WI38 (cell line): ENCODE data around the gene PCSK5.
"Not testable (repeated sequence)": the region's sequence is repeated elsewhere in the genome, so short reads cannot be mapped to it uniquely, and the experiment has no call there.

Experiments used
- H3K4me3 ChIP-seq: 2 replicates; pipeline ENCODE4 v1.5.1; 2011; ENCODE audit warnings: low read depth, mild to moderate bottlenecking, control low read depth, low read length
- TF ChIP-seq, protein P1 (sequence below): IDR thresholded peaks from 2 replicates; pipeline ENCODE4 v1.5.1; 2012; ENCODE audit warnings: low read depth, mild to moderate bottlenecking, control low read depth, low read length

The PCSK5 gene

DNA sequence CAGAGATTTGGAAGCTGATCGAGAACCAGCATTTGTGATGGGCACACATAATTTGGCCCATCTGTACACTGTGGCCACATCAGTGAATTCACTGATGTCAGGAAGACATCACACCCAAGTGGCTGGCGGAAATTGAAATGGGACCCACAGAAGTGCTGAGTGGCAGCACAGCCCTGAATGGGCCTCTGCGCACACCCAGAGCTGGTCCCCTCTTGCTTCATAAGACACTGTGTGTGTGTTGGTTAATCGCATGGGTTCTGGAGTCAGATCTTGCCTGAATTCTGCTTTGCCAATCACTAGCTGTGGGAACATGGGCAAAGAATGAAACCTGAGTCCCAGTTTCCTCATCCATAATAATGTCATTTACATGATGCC, 72.2 kb downstream of the PCSK5 start:
- no peak overlapping the region for H3K4me3 ChIP-seq
- TF ChIP-seq, protein P1, sequence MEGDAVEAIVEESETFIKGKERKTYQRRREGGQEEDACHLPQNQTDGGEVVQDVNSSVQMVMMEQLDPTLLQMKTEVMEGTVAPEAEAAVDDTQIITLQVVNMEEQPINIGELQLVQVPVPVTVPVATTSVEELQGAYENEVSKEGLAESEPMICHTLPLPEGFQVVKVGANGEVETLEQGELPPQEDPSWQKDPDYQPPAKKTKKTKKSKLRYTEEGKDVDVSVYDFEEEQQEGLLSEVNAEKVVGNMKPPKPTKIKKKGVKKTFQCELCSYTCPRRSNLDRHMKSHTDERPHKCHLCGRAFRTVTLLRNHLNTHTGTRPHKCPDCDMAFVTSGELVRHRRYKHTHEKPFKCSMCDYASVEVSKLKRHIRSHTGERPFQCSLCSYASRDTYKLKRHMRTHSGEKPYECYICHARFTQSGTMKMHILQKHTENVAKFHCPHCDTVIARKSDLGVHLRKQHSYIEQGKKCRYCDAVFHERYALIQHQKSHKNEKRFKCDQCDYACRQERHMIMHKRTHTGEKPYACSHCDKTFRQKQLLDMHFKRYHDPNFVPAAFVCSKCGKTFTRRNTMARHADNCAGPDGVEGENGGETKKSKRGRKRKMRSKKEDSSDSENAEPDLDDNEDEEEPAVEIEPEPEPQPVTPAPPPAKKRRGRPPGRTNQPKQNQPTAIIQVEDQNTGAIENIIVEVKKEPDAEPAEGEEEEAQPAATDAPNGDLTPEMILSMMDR, result no peak

DNA sequence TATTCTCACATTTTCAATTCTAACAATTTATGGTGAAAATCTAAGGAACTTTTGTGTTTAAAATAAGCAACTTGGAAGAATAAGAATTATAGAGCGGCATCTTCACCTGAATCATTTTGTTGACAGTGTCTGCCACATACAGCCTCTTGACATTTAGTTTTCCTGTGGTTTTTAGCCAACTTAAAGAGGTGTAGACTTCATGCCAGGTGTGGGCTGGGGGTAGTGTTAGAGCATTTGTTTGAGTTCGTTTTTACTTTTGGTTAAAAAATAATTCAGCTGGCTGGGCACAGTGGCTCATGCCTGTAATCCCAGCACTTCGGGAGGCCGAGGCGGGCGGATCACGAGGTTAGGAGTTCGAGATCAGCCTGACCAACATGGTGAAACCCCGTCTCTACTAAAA, 72.8 kb downstream of the PCSK5 start:
- H3K4me3 ChIP-seq, result not testable (repeated sequence)

DNA sequence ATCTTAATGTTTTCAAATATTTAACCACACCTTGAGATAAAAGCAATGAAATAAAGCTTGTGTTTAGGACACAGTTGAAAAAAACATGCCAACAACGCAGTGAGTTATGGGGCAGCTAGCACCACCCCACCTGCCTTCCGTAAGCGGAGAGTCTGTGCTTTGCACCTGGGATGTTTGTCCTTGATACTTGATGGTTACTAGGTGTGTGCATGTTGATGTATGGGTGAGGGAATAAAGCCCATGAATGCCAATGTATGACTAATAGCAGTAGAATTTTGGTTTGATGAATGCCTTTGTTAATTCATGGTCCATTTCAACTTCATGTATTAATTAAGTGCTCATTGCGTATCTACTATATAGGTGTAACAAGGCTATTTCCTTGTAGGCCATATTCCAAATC, 74.0 kb downstream of the PCSK5 start:
- no peak overlapping the region for H3K4me3 ChIP-seq
- TF ChIP-seq, protein P1, result no peak

DNA sequence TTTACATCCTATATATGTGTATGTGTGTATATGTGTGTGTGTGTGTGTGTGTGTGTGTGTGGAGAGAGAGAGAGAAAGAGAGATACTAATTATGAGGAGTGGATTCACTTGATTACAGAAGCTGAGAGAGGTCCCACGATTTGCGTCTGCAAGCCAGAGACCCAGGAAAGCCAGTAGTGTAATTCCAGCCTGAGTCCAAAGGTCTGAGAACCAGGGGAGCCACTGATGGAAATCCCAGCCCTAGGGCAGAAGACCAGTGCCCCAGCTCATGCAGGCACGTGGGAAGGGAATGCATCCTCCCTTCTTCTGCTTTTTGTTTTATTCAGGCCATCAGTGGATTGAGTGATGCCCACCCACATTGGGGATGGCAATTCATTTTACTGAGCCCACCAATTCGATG, 74.8 kb downstream of the PCSK5 start:
- TF ChIP-seq, protein P1, result no peak
- no peak overlapping the region for H3K4me3 ChIP-seq

DNA sequence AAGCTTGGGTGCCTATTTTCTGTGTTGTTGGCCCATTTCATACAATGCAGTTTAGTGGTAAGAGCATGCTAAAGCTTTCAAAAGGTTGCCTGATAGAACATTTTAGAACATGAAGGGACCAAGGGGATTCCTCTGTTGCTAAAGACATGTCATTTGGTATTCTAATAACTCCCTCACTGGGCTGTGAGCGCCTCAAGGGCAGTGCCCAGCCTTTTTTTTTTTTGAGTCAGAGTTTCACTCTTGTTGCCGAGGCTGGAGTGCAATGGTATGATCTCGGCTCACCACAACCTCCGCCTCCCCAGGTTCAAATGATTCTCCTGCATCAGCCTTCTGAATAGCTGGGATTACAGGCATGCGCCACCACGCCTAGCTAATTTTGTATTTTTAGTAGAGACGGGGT, 77.1 kb downstream of the PCSK5 start:
- no peak overlapping the region for H3K4me3 ChIP-seq
- TF ChIP-seq, protein P1, result no peak

DNA sequence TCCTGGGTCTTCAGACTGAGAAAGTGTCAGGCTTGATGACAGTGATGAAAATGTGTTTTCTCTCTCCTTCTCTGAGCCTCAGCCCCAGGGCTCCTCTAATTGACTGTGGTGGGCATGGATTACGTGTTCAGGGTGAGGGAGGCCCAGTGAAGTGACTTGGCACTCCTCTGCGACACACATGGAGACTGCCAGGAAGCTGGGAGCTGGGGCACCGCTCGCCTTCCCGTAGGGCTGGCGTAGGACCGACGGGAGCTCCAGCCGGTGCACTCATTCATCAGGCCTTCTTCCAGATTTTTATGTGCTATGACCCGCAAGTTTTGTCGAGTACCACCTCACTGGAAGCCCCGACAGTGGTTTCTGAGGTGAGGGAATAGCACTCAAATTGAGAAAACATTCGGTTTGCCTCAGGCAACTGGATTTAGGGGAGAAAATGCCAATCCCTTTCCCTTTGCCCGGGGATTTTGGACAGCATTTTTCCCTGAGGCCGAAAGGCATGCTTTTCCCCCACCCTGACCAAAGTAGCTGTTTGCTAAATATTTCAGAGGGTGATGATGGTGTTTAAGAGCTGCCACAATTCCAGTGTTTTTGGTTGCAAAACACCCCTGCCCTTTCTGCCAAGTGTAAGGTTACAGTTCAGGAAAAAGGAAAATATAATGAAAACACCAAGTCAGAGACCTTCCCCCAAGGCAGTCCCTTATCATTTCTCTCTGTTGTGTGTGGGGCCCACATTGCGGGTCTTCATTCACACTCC, 83.7 kb downstream of the PCSK5 start:
- TF ChIP-seq, protein P1, result no peak
- H3K4me3 ChIP-seq, result no peak overlapping the region

DNA sequence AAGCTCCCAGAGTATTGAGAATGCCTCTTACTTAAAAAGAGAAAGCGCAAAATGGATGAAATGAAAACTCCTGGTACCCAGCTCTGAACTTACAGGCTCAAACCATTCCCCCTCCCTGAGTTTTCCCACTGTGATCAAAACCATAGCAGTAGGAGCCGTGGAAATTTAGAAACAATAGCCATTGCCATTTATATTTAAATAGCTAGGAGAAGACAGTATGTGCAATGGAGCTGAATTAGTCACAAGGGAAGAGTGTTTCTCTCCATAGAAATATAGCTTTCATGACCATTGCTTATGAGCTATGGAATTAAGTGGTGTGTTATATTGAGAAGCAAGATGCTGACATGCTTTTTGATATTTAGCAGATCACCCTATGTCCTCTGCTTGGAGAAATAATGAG, 84.6 kb downstream of the PCSK5 start:
- TF ChIP-seq, protein P1, result no peak
- H3K4me3 ChIP-seq, result no peak overlapping the region

DNA sequence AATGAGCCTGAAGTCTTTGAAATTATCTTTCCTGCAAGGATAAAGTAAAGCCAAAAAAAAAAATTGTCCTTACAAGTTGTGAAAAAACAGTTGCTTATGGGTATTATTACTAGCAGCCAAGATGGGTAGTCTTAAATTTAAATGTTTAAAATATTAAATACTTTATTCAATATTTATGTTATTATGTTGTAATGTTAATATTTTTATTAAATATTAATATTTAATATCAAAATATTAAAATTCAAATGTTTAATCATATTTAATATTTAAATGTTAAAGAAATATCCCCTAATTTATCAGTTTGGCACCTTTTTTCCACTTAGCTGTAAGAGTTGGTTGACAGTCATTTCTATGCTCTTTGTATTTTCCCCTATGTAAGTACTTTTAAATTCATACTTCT, 86.1 kb downstream of the PCSK5 start:
- no peak overlapping the region for H3K4me3 ChIP-seq
- TF ChIP-seq, protein P1, result no peak
